Neural progenitor cell (in vitro differentiated cells): ENCODE measurements around the gene ESYT3. TPM values are rescaled to one million over a fixed set of nuclear protein-coding genes. Genes with fewer than 3 reads are reported as not detected.

Experiments used
- DNase-seq: peaks from one replicate; pipeline ENCODE4 v3.0.0-alpha.2; 2016; ENCODE audit warnings: low spot score
- H2AFZ ChIP-seq: fragments of 200-600 bp; sonication (generic); replicated peaks from 2 replicates; pipeline ENCODE4 v1.6.1; 2016; ENCODE audit warnings: antibody characterized with exemption
- H3F3A ChIP-seq: fragments of 200-600 bp; sonication (generic); 2 replicates; pipeline ENCODE4 v1.6.1; 2016; ENCODE audit warnings: antibody characterized with exemption, low read depth
- H3K27ac ChIP-seq: fragments of 200-600 bp; sonication (generic); 2 replicates; pipeline ENCODE4 v1.5.1; 2016; ENCODE audit warnings: mild to moderate bottlenecking
- H3K27me3 ChIP-seq: fragments of 200-600 bp; sonication (generic); 2 replicates; pipeline ENCODE4 v1.6.1; 2016; ENCODE audit warnings: mild to moderate bottlenecking, moderate library complexity
- H3K36me3 ChIP-seq: fragments of 200-600 bp; sonication (generic); 2 replicates; pipeline ENCODE4 v1.5.1; 2016
- H3K4me1 ChIP-seq: fragments of 200-600 bp; sonication (generic); 2 replicates; pipeline ENCODE4 v1.6.1; 2016; ENCODE audit warnings: mixed run types
- H3K4me2 ChIP-seq: fragments of 200-600 bp; sonication (generic); 2 replicates; pipeline ENCODE4 v1.6.1; 2016
- H3K4me3 ChIP-seq: fragments of 200-600 bp; sonication (generic); 2 replicates; pipeline ENCODE4 v1.5.1; 2016
- H3K79me2 ChIP-seq: fragments of 200-600 bp; sonication (generic); 2 replicates; pipeline ENCODE4 v1.6.1; 2016; ENCODE audit warnings: low read depth
- H3K9ac ChIP-seq: fragments of 200-600 bp; sonication (generic); 2 replicates; pipeline ENCODE4 v1.6.1; 2016
- H3K9me3 ChIP-seq: fragments of 200-600 bp; sonication (generic); 2 replicates; pipeline ENCODE4 v1.5.1; 2016; ENCODE audit warnings: low read depth
- H4K20me1 ChIP-seq: fragments of 200-600 bp; sonication (generic); 2 replicates; pipeline ENCODE4 v1.6.1; 2016; ENCODE audit warnings: low read depth
- H3K27ac Mint-ChIP-seq: 3 replicates; pipeline ENCODE4 v1.8.0; 2021; ENCODE audit warnings: mixed read lengths
- H3K27me3 Mint-ChIP-seq: 2 replicates; pipeline ENCODE4 v1.8.0; 2022; ENCODE audit warnings: low read depth, mild to moderate bottlenecking, inconsistent platforms, moderate library complexity, mixed read lengths; ENCODE audit not compliant: insufficient read depth
- H3K36me3 Mint-ChIP-seq: 3 replicates; pipeline ENCODE4 v1.8.0; 2021; ENCODE audit warnings: mixed read lengths
- H3K4me1 Mint-ChIP-seq: 3 replicates; pipeline ENCODE4 v1.8.0; 2021; ENCODE audit warnings: mixed read lengths
- H3K4me3 Mint-ChIP-seq: 3 replicates; pipeline ENCODE4 v1.8.0; 2021; ENCODE audit warnings: mild to moderate bottlenecking, moderate library complexity, mixed read lengths
- H3K9me3 Mint-ChIP-seq: 3 replicates; pipeline ENCODE4 v1.8.0; 2020; ENCODE audit warnings: mixed read lengths
- CTCF ChIP-seq: fragments of 200-600 bp; sonication (generic); IDR thresholded peaks from 2 replicates; pipeline ENCODE4 v1.5.1; 2017; ENCODE audit warnings: antibody characterized with exemption, mild to moderate bottlenecking
- EZH2 ChIP-seq: fragments of 200-600 bp; sonication (generic); IDR thresholded peaks from 2 replicates; pipeline ENCODE4 v1.6.1; 2017; ENCODE audit warnings: antibody characterized with exemption, mild to moderate bottlenecking, moderate library complexity
- EZH2phosphoT487 ChIP-seq: fragments of 200-600 bp; sonication (generic); IDR thresholded peaks from 2 replicates; pipeline ENCODE4 v1.6.1; 2017; ENCODE audit warnings: antibody characterized with exemption
- total RNA-seq: library from RNA; depleted of rRNA; stranded (reverse); fragments of >200 nt; gene quantifications from 2 replicates; pipeline ENCODE4 v1.2.3, GENCODE V29; 2015; ENCODE audit warnings: low replicate concordance

Gene ESYT3
- total RNA-seq, 1 donor from 2014 or later: 1.4 TPM

- Histone ChIP-seq H3K36me3 (no peaks in the 10 kb centered on the region), H4K20me1 (peaks cover 4% of the 10 kb centered on the region), H3K27ac (no peak overlapping the region), H3K79me2 (no peaks in the 10 kb centered on the region), H3K9ac (no peak overlapping the region), H3K4me1 (peaks cover 7% of the 10 kb centered on the region), H3F3A (no peaks in the 10 kb centered on the region), H3K27me3 (peaks cover 23% of the 10 kb centered on the region), H2AFZ (no peak overlapping the region), H3K4me3 (no peak overlapping the region), H3K9me3 (no peaks in the 10 kb centered on the region), H3K4me2 (no peak overlapping the region)
- Mint-ChIP-seq H3K9me3 (peaks cover 5% of the 10 kb centered on the region), H3K27ac (no peak overlapping the region), H3K27me3 (peaks cover 27% of the 10 kb centered on the region), H3K4me3 (no peak overlapping the region), H3K4me1 (peaks cover 45% of the 10 kb centered on the region), H3K36me3 (no peaks in the 10 kb centered on the region)
- DNase-seq: no peak
- TF ChIP-seq EZH2phosphoT487: no peak
- no peak for TF ChIP-seq CTCF
- no peak for TF ChIP-seq EZH2
Observed at GRCh38 chr3:138440596-138440995, 6.2 kb downstream of the ESYT3 start.

GRCh38 chr3:138441256-138441655 is 6.8 kb downstream of the ESYT3 start:
- H3F3A ChIP-seq: no peaks in the 10 kb centered on the region
- no peak overlapping the region for H3K9ac ChIP-seq
- TF ChIP-seq CTCF (no peak), EZH2phosphoT487 (no peak)
- H3K36me3 ChIP-seq: no peaks in the 10 kb centered on the region
- DNase-seq: no peak
- peaks cover 7% of the 10 kb centered on the region for H3K4me1 ChIP-seq
- H3K27ac Mint-ChIP-seq: no peak overlapping the region
- no peaks in the 10 kb centered on the region for H3K79me2 ChIP-seq
- no peak overlapping the region for H3K4me3 Mint-ChIP-seq
- no peaks in the 10 kb centered on the region for H4K20me1 ChIP-seq
- H3K4me1 Mint-ChIP-seq: peaks cover 45% of the 10 kb centered on the region
- no peak overlapping the region for H3K27ac ChIP-seq
- no peaks in the 10 kb centered on the region for H3K36me3 Mint-ChIP-seq
- H2AFZ ChIP-seq: no peak overlapping the region
- no peak overlapping the region for H3K4me2 ChIP-seq
- H3K27me3 ChIP-seq: peaks cover 16% of the 10 kb centered on the region
- no peak overlapping the region for H3K4me3 ChIP-seq
- no peaks in the 10 kb centered on the region for H3K9me3 ChIP-seq
- H3K9me3 Mint-ChIP-seq: peaks cover 2% of the 10 kb centered on the region
- H3K27me3 Mint-ChIP-seq: peaks cover 21% of the 10 kb centered on the region

- H3K9me3 ChIP-seq: no peaks in the 10 kb centered on the region
- H3K27ac Mint-ChIP-seq: no peak overlapping the region
- H2AFZ ChIP-seq: no peak overlapping the region
Observed at GRCh38 chr3:138441742-138442141, 7.3 kb downstream of the ESYT3 start.

More at GRCh38 chr3:138441742-138442141, 7.3 kb downstream of the ESYT3 start:
- H3K79me2 ChIP-seq: no peaks in the 10 kb centered on the region
- H3F3A ChIP-seq: no peaks in the 10 kb centered on the region
- no peaks in the 10 kb centered on the region for H3K36me3 ChIP-seq
- no peak for DNase-seq
- H3K36me3 Mint-ChIP-seq: no peaks in the 10 kb centered on the region
- H3K4me3 Mint-ChIP-seq: no peak overlapping the region
- no peaks in the 10 kb centered on the region for H4K20me1 ChIP-seq
- H3K9ac ChIP-seq: no peak overlapping the region
- peaks cover 16% of the 10 kb centered on the region for H3K27me3 Mint-ChIP-seq
- H3K4me1 Mint-ChIP-seq: peaks cover 45% of the 10 kb centered on the region
- H3K4me1 ChIP-seq: peaks cover 7% of the 10 kb centered on the region
- H3K9me3 Mint-ChIP-seq: peaks cover 2% of the 10 kb centered on the region
- no peak for TF ChIP-seq EZH2
- no peak for TF ChIP-seq CTCF
- TF ChIP-seq EZH2phosphoT487: no peak
- H3K4me2 ChIP-seq: no peak overlapping the region
- no peak overlapping the region for H3K27ac ChIP-seq
- no peak overlapping the region for H3K4me3 ChIP-seq
- H3K27me3 ChIP-seq: peaks cover 11% of the 10 kb centered on the region
